Ovary (tissue), 3 donors: Measurements from ENCODE around the gene CT47C1.
"Not testable (repeated sequence)": the region's sequence is repeated elsewhere in the genome, so short reads cannot be mapped to it uniquely, and the experiment has no call there.

ENCODE experiments used
- CTCF ChIP-seq, 3 donors: fragments of 450-650 bp in 2 of 3; fragments of 200-600 bp in 1 of 3; IDR thresholded peaks; one replicate each; pipeline versions ENCODE4 v1.5.1 to v1.8.0; 2016 to 2022; ENCODE audit warnings: antibody characterized with exemption in 3 of 3, mild to moderate bottlenecking in 1 of 3
- POLR2A ChIP-seq: fragments of 450-650 bp; IDR thresholded peaks from one replicate; pipeline ENCODE4 v1.6.1; 2017; ENCODE audit warnings: antibody characterized with exemption, mild to moderate bottlenecking, moderate library complexity
- donor health status: DM: no; HTN: no; CAD: no.

GRCh38 chrX:119029656-119030055 is 43.1 kb upstream of the CT47C1 start:
- not testable (repeated sequence) for TF ChIP-seq POLR2A; CTCF (IDR thresholded peaks at IDR 0.05)
